OCI-LY3 (cell line): ENCODE results near the gene CD101.

ENCODE experiments used
- CTCF ChIP-seq: fragments of 200-600, 300-600 bp; sonication (generic); IDR thresholded peaks from 2 replicates; pipeline ENCODE4 v1.5.1; 2014; ENCODE audit warnings: antibody characterized with exemption, low read length, low read depth
- EZH2phosphoT487 ChIP-seq: fragments of 200-600 bp; shearing (Covaris generic); IDR thresholded peaks from 2 replicates; pipeline ENCODE4 v1.6.1; 2018; ENCODE audit warnings: antibody characterized with exemption, mixed run types, low read depth

- TF ChIP-seq CTCF (no peak), EZH2phosphoT487 (no peak)
Observed at GRCh38 chr1:116956378-116956777, 45.2 kb upstream of the CD101 start.
